HepG2 (cell line): ENCODE measurements around the gene CCNG1.

Experiments
- CBX5 ChIP-seq: sonication (generic); formaldehyde crosslinking; IDR thresholded peaks from 2 replicates; pipeline ENCODE4 v1.4.0; 2020; ENCODE audit warnings: missing genetic modification reagents, borderline replicate concordance
- CENPX ChIP-seq: sonication (generic); formaldehyde crosslinking; IDR thresholded peaks from 2 replicates; pipeline ENCODE4 v1.9.0; 2021; ENCODE audit warnings: mild to moderate bottlenecking, missing genetic modification reagents, moderate library complexity
- EP300 ChIP-seq, 3 experiments: sonication (generic) in 1 of 3; formaldehyde crosslinking in 1 of 3; IDR thresholded peaks; 2 replicates each; pipeline versions ENCODE4 v1.5.1 to v1.6.1; 2011 to 2020; ENCODE audit warnings: low read depth in 2 of 3, low read length in 2 of 3, borderline replicate concordance in 1 of 3, improper control_type of control experiment in 1 of 3, mild to moderate bottlenecking in 1 of 3, missing genetic modification reagents in 1 of 3, moderate library complexity in 1 of 3
- HOXA7 ChIP-seq: sonication (generic); formaldehyde crosslinking; IDR thresholded peaks from 2 replicates; pipeline ENCODE4 v1.8.1; 2022; ENCODE audit warnings: mild to moderate bottlenecking, missing genetic modification reagents, moderate library complexity
- MAFF ChIP-seq: IDR thresholded peaks from 2 replicates; pipeline ENCODE4 v1.6.1; 2011; ENCODE audit warnings: low read depth, low read length, improper control_type of control experiment
- MAFK ChIP-seq, 2 experiments: IDR thresholded peaks in 1 of 2; conservative IDR thresholded peaks in 1 of 2; 2 replicates each; pipeline ENCODE4 v1.6.1; 2011; ENCODE audit warnings: improper control_type of control experiment in 2 of 2, low read length in 2 of 2
- RNF2 ChIP-seq: fragments of 450-650 bp; conservative IDR thresholded peaks from 2 replicates; pipeline ENCODE4 v1.6.1; 2016; ENCODE audit warnings: low read depth
- ZNF3 ChIP-seq: IDR thresholded peaks from 2 replicates; pipeline ENCODE4 v1.7.0; 2017; ENCODE audit warnings: inconsistent platforms
- TF ChIP-seq, protein P1 (sequence below): sonication (generic); formaldehyde crosslinking; IDR thresholded peaks from 2 replicates; pipeline ENCODE4 v1.5.0; 2020; ENCODE audit warnings: mild to moderate bottlenecking, missing genetic modification reagents, moderate library complexity
- TF ChIP-seq, protein P2 (sequence below): sonication (generic); formaldehyde crosslinking; IDR thresholded peaks from 2 replicates; pipeline ENCODE4 v1.4.0; 2020; ENCODE audit warnings: missing genetic modification reagents

DNA sequence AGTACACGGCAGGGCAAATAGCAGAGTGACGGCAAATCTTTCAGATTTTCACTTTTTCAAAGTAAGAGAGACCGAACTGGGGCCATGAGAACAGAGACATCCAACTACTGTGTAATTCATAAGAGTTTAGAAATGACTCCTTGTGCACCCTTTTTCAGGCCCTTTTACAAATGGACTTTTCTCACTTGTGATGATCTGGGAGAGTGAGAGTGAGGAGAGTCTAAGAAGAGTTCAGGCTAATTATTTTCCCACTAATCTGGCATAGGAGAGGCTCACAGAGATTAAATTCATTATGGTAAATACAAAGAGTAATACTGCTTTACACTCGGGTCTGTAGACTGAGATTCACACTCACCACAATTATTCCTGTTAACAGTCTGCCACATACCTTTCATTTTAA lies 880 bp upstream of the CCNG1 start:
- TF ChIP-seq, protein P1, sequence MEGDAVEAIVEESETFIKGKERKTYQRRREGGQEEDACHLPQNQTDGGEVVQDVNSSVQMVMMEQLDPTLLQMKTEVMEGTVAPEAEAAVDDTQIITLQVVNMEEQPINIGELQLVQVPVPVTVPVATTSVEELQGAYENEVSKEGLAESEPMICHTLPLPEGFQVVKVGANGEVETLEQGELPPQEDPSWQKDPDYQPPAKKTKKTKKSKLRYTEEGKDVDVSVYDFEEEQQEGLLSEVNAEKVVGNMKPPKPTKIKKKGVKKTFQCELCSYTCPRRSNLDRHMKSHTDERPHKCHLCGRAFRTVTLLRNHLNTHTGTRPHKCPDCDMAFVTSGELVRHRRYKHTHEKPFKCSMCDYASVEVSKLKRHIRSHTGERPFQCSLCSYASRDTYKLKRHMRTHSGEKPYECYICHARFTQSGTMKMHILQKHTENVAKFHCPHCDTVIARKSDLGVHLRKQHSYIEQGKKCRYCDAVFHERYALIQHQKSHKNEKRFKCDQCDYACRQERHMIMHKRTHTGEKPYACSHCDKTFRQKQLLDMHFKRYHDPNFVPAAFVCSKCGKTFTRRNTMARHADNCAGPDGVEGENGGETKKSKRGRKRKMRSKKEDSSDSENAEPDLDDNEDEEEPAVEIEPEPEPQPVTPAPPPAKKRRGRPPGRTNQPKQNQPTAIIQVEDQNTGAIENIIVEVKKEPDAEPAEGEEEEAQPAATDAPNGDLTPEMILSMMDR (CRISPR knock-in tag): no peak
- TF ChIP-seq EP300 (IDR thresholded peaks at IDR 0.05; ENCODE audit: low read depth in 2 of 2, low read length in 2 of 2) (no peak), EP300 (CRISPR knock-in tag; IDR thresholded peaks at IDR 0.05; ENCODE audit: borderline replicate concordance) (no peak), MAFF (no peak), RNF2 (no peak), HOXA7 (CRISPR knock-in tag) (no peak), CBX5 (CRISPR knock-in tag) (no peak), MAFK (conservative IDR thresholded peaks at IDR 0.05 in 1 of 2, IDR thresholded peaks at IDR 0.05 in 1 of 2; ENCODE audit: low read length in 2 of 2) (no peak), ZNF3 (no peak), CENPX (CRISPR knock-in tag) (no peak)
- TF ChIP-seq, protein P2, sequence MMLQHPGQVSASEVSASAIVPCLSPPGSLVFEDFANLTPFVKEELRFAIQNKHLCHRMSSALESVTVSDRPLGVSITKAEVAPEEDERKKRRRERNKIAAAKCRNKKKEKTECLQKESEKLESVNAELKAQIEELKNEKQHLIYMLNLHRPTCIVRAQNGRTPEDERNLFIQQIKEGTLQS: no peak
